T-helper 17 cell (primary cell): Measurements from ENCODE around the gene FHIT. TPM values are rescaled to one million over a fixed set of nuclear protein-coding genes. Genes with fewer than 3 reads are reported as not detected.

Experiments
- ATAC-seq: fragments of 150-1000 bp; cut with Tn5 transposase; 2 replicates; pipeline ENCODE4 v1.10.0; 2021; ENCODE audit warnings: mild to moderate bottlenecking, moderate library complexity
- DNase-seq, 3 donors: peaks; one replicate each; pipeline versions ENCODE4 v3.0.0 to v3.0.0-alpha.2; 2020 to 2021
- H3K9me3 ChIP-seq: one replicate; pipeline ENCODE4 v1.7.0; 2013; ENCODE audit warnings: low read length, mild to moderate bottlenecking; ENCODE audit not compliant: control insufficient read depth, poor library complexity, severe bottlenecking
- H3K27ac Mint-ChIP-seq: one replicate; pipeline ENCODE4 v1.8.0; 2022; ENCODE audit warnings: mild to moderate bottlenecking, moderate library complexity, mixed read lengths
- H3K27me3 Mint-ChIP-seq: one replicate; pipeline ENCODE4 v1.8.0; 2022; ENCODE audit warnings: mixed read lengths
- H3K36me3 Mint-ChIP-seq: one replicate; pipeline ENCODE4 v1.8.0; 2022; ENCODE audit warnings: low read depth, mixed read lengths
- H3K4me1 Mint-ChIP-seq: one replicate; pipeline ENCODE4 v1.8.0; 2022; ENCODE audit warnings: mild to moderate bottlenecking, mixed read lengths
- H3K4me3 Mint-ChIP-seq: one replicate; pipeline ENCODE4 v1.8.0; 2022; ENCODE audit warnings: mild to moderate bottlenecking, moderate library complexity, mixed read lengths
- total RNA-seq, 4 donors: library from RNA in 2 of 4; stranded (reverse) in 2 of 4; gene quantifications; one replicate each; pipeline ENCODE4 v1.2.3 and lab custom pipeline; 2022 to 2026

Gene FHIT
- total RNA-seq: 10 to 100 TPM; 18.8 to 28.6 TPM
- total RNA-seq (lab: John Stamatoyannopoulos, UW): 2.0 to 22.6 reads per million in 2 donors

GRCh38 chr3:61251174-61251972, at the start of gene FHIT:
Gene FHIT (minus strand): TSS chr3:61251452.
- peak within 1 kb of the TSS; percentile 92 for H3K4me3 Mint-ChIP-seq
- peaks cover 2% of the 10 kb centered on the region for H3K36me3 Mint-ChIP-seq

GRCh38 chr3:61300786-61301185, 49.5 kb upstream of the FHIT start:
- DNase-seq: no peak
- Mint-ChIP-seq H3K27ac (no peak overlapping the region), H3K36me3 (no peaks in the 10 kb centered on the region), H3K27me3 (no peaks in the 10 kb centered on the region), H3K4me3 (no peak overlapping the region), H3K4me1 (peaks cover 5% of the 10 kb centered on the region)
- ATAC-seq: no peak
- H3K9me3 ChIP-seq: no peaks in the 10 kb centered on the region

More at GRCh38 chr3:61251174-61251972, at the start of gene FHIT:
- H3K27ac Mint-ChIP-seq: peak within 1 kb of the TSS; percentile 87
- H3K27me3 Mint-ChIP-seq: peaks cover 27% of the 10 kb centered on the region
- H3K9me3 ChIP-seq: no peaks in the 10 kb centered on the region
- peak; percentile 95 for ATAC-seq
- DNase-seq: peak; percentile 63 to 79 (median 77)
- H3K4me1 Mint-ChIP-seq: peaks cover 16% of the 10 kb centered on the region

GRCh38 chr3:61300006-61300380, 48.7 kb upstream of the FHIT start:
- H3K36me3 Mint-ChIP-seq: no peaks in the 10 kb centered on the region
- peaks cover 5% of the 10 kb centered on the region for H3K4me1 Mint-ChIP-seq
- no peaks in the 10 kb centered on the region for H3K9me3 ChIP-seq
- ATAC-seq (no peak), DNase-seq (no peak)
- no peaks in the 10 kb centered on the region for H3K27me3 Mint-ChIP-seq
- no peak overlapping the region for H3K27ac Mint-ChIP-seq
- H3K4me3 Mint-ChIP-seq: no peak overlapping the region

GRCh38 chr3:61299343-61300005, 48.2 kb upstream of the FHIT start:
- H3K27ac Mint-ChIP-seq: no peak overlapping the region
- no peak overlapping the region for H3K4me3 Mint-ChIP-seq
- ATAC-seq (no peak), DNase-seq (no peak)
- no peaks in the 10 kb centered on the region for H3K27me3 Mint-ChIP-seq
- no peaks in the 10 kb centered on the region for H3K36me3 Mint-ChIP-seq
- H3K4me1 Mint-ChIP-seq: peaks cover under 1% of the 10 kb centered on the region
- H3K9me3 ChIP-seq: no peaks in the 10 kb centered on the region

GRCh38 chr3:61297821-61298220, 46.6 kb upstream of the FHIT start:
- no peaks in the 10 kb centered on the region for H3K4me1 Mint-ChIP-seq
- H3K36me3 Mint-ChIP-seq: no peaks in the 10 kb centered on the region
- DNase-seq: no peak
- ATAC-seq: no peak
- no peak overlapping the region for H3K4me3 Mint-ChIP-seq
- H3K27ac Mint-ChIP-seq: no peak overlapping the region
- H3K27me3 Mint-ChIP-seq: no peaks in the 10 kb centered on the region
- H3K9me3 ChIP-seq: no peaks in the 10 kb centered on the region

GRCh38 chr3:61288446-61288845, 37.2 kb upstream of the FHIT start:
- DNase-seq: no peak
- H3K27ac Mint-ChIP-seq: no peak overlapping the region
- no peak overlapping the region for H3K4me3 Mint-ChIP-seq
- H3K27me3 Mint-ChIP-seq: peaks cover 12% of the 10 kb centered on the region
- H3K9me3 ChIP-seq: no peaks in the 10 kb centered on the region
- no peaks in the 10 kb centered on the region for H3K4me1 Mint-ChIP-seq
- no peak for ATAC-seq
- no peaks in the 10 kb centered on the region for H3K36me3 Mint-ChIP-seq

GRCh38 chr3:61283876-61284275, 32.6 kb upstream of the FHIT start:
- ATAC-seq (no peak), DNase-seq (no peak)
- Mint-ChIP-seq H3K4me3 (no peak overlapping the region), H3K36me3 (no peaks in the 10 kb centered on the region), H3K4me1 (no peaks in the 10 kb centered on the region), H3K27ac (no peak overlapping the region), H3K27me3 (peaks cover 4% of the 10 kb centered on the region)
- no peaks in the 10 kb centered on the region for H3K9me3 ChIP-seq

- ATAC-seq (no peak), DNase-seq (no peak)
- H3K4me1 Mint-ChIP-seq: no peaks in the 10 kb centered on the region
- no peaks in the 10 kb centered on the region for H3K27me3 Mint-ChIP-seq
- H3K36me3 Mint-ChIP-seq: no peaks in the 10 kb centered on the region
- no peaks in the 10 kb centered on the region for H3K9me3 ChIP-seq
- H3K4me3 Mint-ChIP-seq: no peak overlapping the region
- no peak overlapping the region for H3K27ac Mint-ChIP-seq
Observed at GRCh38 chr3:61278713-61279112, 27.5 kb upstream of the FHIT start.

GRCh38 chr3:61277411-61277810, 26.2 kb upstream of the FHIT start:
- no peak overlapping the region for H3K4me3 Mint-ChIP-seq
- H3K27me3 Mint-ChIP-seq: no peaks in the 10 kb centered on the region
- DNase-seq (no peak), ATAC-seq (no peak)
- no peaks in the 10 kb centered on the region for H3K36me3 Mint-ChIP-seq
- no peak overlapping the region for H3K27ac Mint-ChIP-seq
- H3K9me3 ChIP-seq: no peaks in the 10 kb centered on the region
- H3K4me1 Mint-ChIP-seq: no peaks in the 10 kb centered on the region

GRCh38 chr3:61269435-61269834, 18.2 kb upstream of the FHIT start:
- no peaks in the 10 kb centered on the region for H3K27me3 Mint-ChIP-seq
- no peak for ATAC-seq
- H3K36me3 Mint-ChIP-seq: no peaks in the 10 kb centered on the region
- DNase-seq: no peak
- no peaks in the 10 kb centered on the region for H3K9me3 ChIP-seq
- H3K27ac Mint-ChIP-seq: no peak overlapping the region
- no peak overlapping the region for H3K4me3 Mint-ChIP-seq
- H3K4me1 Mint-ChIP-seq: no peaks in the 10 kb centered on the region

GRCh38 chr3:61268644-61269043, 17.4 kb upstream of the FHIT start:
- no peak overlapping the region for H3K27ac Mint-ChIP-seq

GRCh38 chr3:61264281-61264680, 13.0 kb upstream of the FHIT start:
- ATAC-seq (no peak), DNase-seq (no peak)
- Mint-ChIP-seq H3K27ac (no peak overlapping the region), H3K4me1 (no peaks in the 10 kb centered on the region), H3K27me3 (no peaks in the 10 kb centered on the region), H3K36me3 (no peaks in the 10 kb centered on the region), H3K4me3 (no peak overlapping the region)
- no peaks in the 10 kb centered on the region for H3K9me3 ChIP-seq

More at GRCh38 chr3:61268644-61269043, 17.4 kb upstream of the FHIT start:
- Mint-ChIP-seq H3K4me3 (no peak overlapping the region), H3K36me3 (no peaks in the 10 kb centered on the region), H3K4me1 (no peaks in the 10 kb centered on the region), H3K27me3 (no peaks in the 10 kb centered on the region)
- no peaks in the 10 kb centered on the region for H3K9me3 ChIP-seq
- DNase-seq: no peak
- ATAC-seq: no peak

GRCh38 chr3:61257148-61257547, 5.9 kb upstream of the FHIT start:
- Mint-ChIP-seq H3K27ac (no peak overlapping the region), H3K36me3 (no peaks in the 10 kb centered on the region), H3K4me1 (peaks cover under 1% of the 10 kb centered on the region), H3K27me3 (peaks cover 22% of the 10 kb centered on the region), H3K4me3 (no peak overlapping the region)
- no peak for ATAC-seq
- no peaks in the 10 kb centered on the region for H3K9me3 ChIP-seq
- no peak for DNase-seq

GRCh38 chr3:61253756-61254155, 2.5 kb upstream of the FHIT start:
- H3K4me3 Mint-ChIP-seq: no peak overlapping the region
- H3K4me1 Mint-ChIP-seq: peaks cover 16% of the 10 kb centered on the region
- H3K36me3 Mint-ChIP-seq: no peaks in the 10 kb centered on the region
- peaks cover 27% of the 10 kb centered on the region for H3K27me3 Mint-ChIP-seq
- no peak overlapping the region for H3K27ac Mint-ChIP-seq
- no peaks in the 10 kb centered on the region for H3K9me3 ChIP-seq
- ATAC-seq (no peak), DNase-seq (no peak)
